DND-41 (cell line): ENCODE results near the gene IQGAP1.
"Not testable (repeated sequence)": the region's sequence is repeated elsewhere in the genome, so short reads cannot be mapped to it uniquely, and the experiment has no call there.

Source experiments
- ATAC-seq: fragments of 200-7000 bp; cut with Tn5 transposase; 3 replicates; pipeline ENCODE4 v1.9.1; 2021; ENCODE audit warnings: low read depth; ENCODE audit not compliant: insufficient read depth
- DNase-seq: peaks from one replicate; pipeline ENCODE4 v3.0.0-alpha.2; 2020
- H2AFZ ChIP-seq: 2 replicates; pipeline ENCODE4 v1.6.0; 2012; ENCODE audit warnings: low read depth, low read length
- H3K27ac ChIP-seq: 2 replicates; pipeline ENCODE4 v1.5.1; 2012; ENCODE audit warnings: low read length, inconsistent platforms
- H3K27me3 ChIP-seq: fragments of 200-600 bp; sonication (generic); 2 replicates; pipeline ENCODE4 v1.6.0; 2012; ENCODE audit warnings: low read length, mild to moderate bottlenecking, inconsistent platforms; ENCODE audit not compliant: insufficient read depth, poor library complexity
- H3K36me3 ChIP-seq: 2 replicates; pipeline ENCODE4 v1.5.1; 2012; ENCODE audit warnings: low read length, inconsistent platforms; ENCODE audit not compliant: insufficient read depth
- H3K4me1 ChIP-seq: 2 replicates; pipeline ENCODE4 v1.5.1; 2012; ENCODE audit warnings: mild to moderate bottlenecking, low read length; ENCODE audit not compliant: insufficient read depth
- H3K4me2 ChIP-seq: 2 replicates; pipeline ENCODE4 v1.6.0; 2012; ENCODE audit warnings: mild to moderate bottlenecking, moderate library complexity, low read length, inconsistent platforms; ENCODE audit not compliant: insufficient read depth
- H3K4me3 ChIP-seq, 2 experiments: fragments of 200-600 bp in 1 of 2; shearing (Covaris generic) in 1 of 2; 2 replicates each; pipeline ENCODE4 v1.5.1; 2012 to 2016; ENCODE audit warnings: inconsistent platforms in 2 of 2, low read length in 2 of 2, mild to moderate bottlenecking in 2 of 2, low read depth in 1 of 2, moderate library complexity in 1 of 2
- H3K79me2 ChIP-seq: 2 replicates; pipeline ENCODE4 v1.6.0; 2012; ENCODE audit warnings: low read length, inconsistent platforms; ENCODE audit not compliant: insufficient read depth
- H3K9ac ChIP-seq: 2 replicates; pipeline ENCODE4 v1.6.0; 2012; ENCODE audit warnings: low read depth, mild to moderate bottlenecking, inconsistent platforms, low read length, moderate library complexity
- H3K9me3 ChIP-seq: 2 replicates; pipeline ENCODE4 v1.5.1; 2012; ENCODE audit warnings: low read length, moderate library complexity, mild to moderate bottlenecking, inconsistent platforms; ENCODE audit not compliant: insufficient read depth, severe bottlenecking
- H4K20me1 ChIP-seq: 2 replicates; pipeline ENCODE4 v1.6.0; 2012; ENCODE audit warnings: low read length; ENCODE audit not compliant: insufficient read depth
- EZH2 ChIP-seq: IDR thresholded peaks from 3 replicates; pipeline ENCODE4 v1.6.1; 2012; ENCODE audit warnings: borderline replicate concordance, low read depth, mild to moderate bottlenecking, moderate library complexity, low read length, inconsistent platforms; ENCODE audit not compliant: severe bottlenecking
- TF ChIP-seq, protein P1 (sequence below): IDR thresholded peaks from 2 replicates; pipeline ENCODE4 v1.5.1; 2012; ENCODE audit warnings: borderline replicate concordance, low read length, moderate library complexity, mild to moderate bottlenecking; ENCODE audit not compliant: poor library complexity, severe bottlenecking; ENCODE audit errors: extremely low read depth

The IQGAP1 gene

DNA sequence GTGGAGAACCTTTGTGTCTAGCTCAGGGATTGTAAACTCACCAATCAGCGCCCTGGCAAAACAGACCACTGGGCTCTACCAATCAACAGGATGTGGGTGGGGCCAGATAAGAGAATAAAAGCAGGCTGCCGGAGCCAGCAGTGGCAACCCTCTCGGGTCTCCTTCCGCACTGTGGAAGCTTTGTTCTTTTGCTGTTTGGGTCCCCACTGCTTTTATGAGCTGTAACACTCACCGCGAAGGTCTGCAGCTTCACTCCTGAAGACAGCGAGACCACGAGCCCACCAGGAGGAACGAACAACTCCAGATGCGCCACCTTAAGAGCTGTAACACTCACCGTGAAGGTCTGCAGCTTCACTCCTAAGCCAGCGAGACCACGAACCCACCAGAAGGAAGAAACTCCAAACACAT lies 123.2 kb downstream of the IQGAP1 start:
- H3K27ac ChIP-seq, H3K4me3 ChIP-seq, H3K4me1 ChIP-seq, H3K9ac ChIP-seq, H3K36me3 ChIP-seq, H3K79me2 ChIP-seq, H3K27me3 ChIP-seq, H3K4me2 ChIP-seq, ATAC-seq, H3K9me3 ChIP-seq, H4K20me1 ChIP-seq, H2AFZ ChIP-seq: not testable (repeated sequence)
- DNase-seq, result peak; percentile 18

DNA sequence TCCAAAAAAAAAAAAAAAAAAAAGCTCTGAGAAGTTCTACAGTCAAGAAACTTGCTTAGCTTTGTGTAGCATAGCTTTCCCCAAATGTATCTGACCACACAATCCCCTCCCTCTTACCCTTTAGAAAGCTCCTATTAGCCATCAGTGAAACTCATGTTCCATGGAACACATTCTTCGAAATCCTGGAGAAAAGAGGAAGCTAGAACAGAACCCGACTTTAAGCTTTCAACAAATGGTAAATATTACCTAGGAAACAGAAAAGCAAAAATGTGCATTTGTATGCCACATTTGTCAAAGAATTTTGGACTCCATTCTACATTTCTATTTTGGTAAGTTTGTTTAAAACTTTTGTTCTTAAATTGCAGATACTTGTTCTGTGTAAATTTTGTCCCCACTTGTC lies 124.2 kb downstream of the IQGAP1 start:
- no peaks in the 10 kb centered on the region for H3K36me3 ChIP-seq
- ATAC-seq (no peak), DNase-seq (no peak)
- no peaks in the 10 kb centered on the region for H3K79me2 ChIP-seq
- H3K9me3 ChIP-seq, result no peaks in the 10 kb centered on the region
- TF ChIP-seq, protein P1, sequence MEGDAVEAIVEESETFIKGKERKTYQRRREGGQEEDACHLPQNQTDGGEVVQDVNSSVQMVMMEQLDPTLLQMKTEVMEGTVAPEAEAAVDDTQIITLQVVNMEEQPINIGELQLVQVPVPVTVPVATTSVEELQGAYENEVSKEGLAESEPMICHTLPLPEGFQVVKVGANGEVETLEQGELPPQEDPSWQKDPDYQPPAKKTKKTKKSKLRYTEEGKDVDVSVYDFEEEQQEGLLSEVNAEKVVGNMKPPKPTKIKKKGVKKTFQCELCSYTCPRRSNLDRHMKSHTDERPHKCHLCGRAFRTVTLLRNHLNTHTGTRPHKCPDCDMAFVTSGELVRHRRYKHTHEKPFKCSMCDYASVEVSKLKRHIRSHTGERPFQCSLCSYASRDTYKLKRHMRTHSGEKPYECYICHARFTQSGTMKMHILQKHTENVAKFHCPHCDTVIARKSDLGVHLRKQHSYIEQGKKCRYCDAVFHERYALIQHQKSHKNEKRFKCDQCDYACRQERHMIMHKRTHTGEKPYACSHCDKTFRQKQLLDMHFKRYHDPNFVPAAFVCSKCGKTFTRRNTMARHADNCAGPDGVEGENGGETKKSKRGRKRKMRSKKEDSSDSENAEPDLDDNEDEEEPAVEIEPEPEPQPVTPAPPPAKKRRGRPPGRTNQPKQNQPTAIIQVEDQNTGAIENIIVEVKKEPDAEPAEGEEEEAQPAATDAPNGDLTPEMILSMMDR, result no peak
- TF ChIP-seq EZH2, result no peak
- no peak overlapping the region for H2AFZ ChIP-seq
- no peaks in the 10 kb centered on the region for H3K27me3 ChIP-seq
- no peak overlapping the region for H3K9ac ChIP-seq
- no peaks in the 10 kb centered on the region for H3K4me1 ChIP-seq
- no peaks in the 10 kb centered on the region for H4K20me1 ChIP-seq
- no peak overlapping the region for H3K4me3 ChIP-seq
- no peak overlapping the region for H3K27ac ChIP-seq
- H3K4me2 ChIP-seq, result no peak overlapping the region

DNA sequence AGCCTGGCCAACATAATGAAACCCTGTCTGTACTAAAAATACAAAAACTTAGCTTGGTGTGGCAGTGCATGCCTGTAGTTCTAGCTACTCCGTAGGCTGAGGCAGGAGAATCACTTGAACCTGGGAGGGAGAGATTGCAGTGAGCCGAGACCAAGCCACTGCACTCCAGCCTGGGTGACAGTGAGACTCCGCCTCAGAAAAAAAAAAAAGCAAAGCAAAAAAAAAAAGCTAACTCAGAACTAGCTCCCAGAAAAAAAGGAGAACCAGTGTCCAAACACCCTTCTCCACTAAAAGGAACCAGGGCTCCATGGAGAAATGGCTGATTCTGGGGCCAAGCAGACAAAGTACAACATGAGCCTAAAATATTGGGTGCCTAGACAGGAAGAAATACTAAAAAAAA lies 124.9 kb downstream of the IQGAP1 start:
- TF ChIP-seq EZH2, result no peak
- TF ChIP-seq, protein P1, result no peak
- no peak for DNase-seq
- no peaks in the 10 kb centered on the region for H4K20me1 ChIP-seq
- no peak overlapping the region for H3K9ac ChIP-seq
- no peaks in the 10 kb centered on the region for H3K36me3 ChIP-seq
- no peak overlapping the region for H3K4me3 ChIP-seq
- no peaks in the 10 kb centered on the region for H3K27me3 ChIP-seq
- H3K9me3 ChIP-seq, result no peaks in the 10 kb centered on the region
- H3K4me2 ChIP-seq, result no peak overlapping the region
- no peaks in the 10 kb centered on the region for H3K4me1 ChIP-seq
- no peaks in the 10 kb centered on the region for H3K79me2 ChIP-seq
- no peak overlapping the region for H2AFZ ChIP-seq
- no peak overlapping the region for H3K27ac ChIP-seq
- ATAC-seq, result no peak

- no peak overlapping the region for H3K9ac ChIP-seq
- H4K20me1 ChIP-seq, result no peaks in the 10 kb centered on the region
- TF ChIP-seq, protein P1, result no peak
- no peak for TF ChIP-seq EZH2
- no peak overlapping the region for H3K4me2 ChIP-seq
- no peaks in the 10 kb centered on the region for H3K4me1 ChIP-seq
- DNase-seq (no peak), ATAC-seq (no peak)
- H3K9me3 ChIP-seq, result no peaks in the 10 kb centered on the region
- H3K27me3 ChIP-seq, result no peaks in the 10 kb centered on the region
- H3K36me3 ChIP-seq, result no peaks in the 10 kb centered on the region
- H3K79me2 ChIP-seq, result no peaks in the 10 kb centered on the region
- no peak overlapping the region for H3K27ac ChIP-seq
- no peak overlapping the region for H3K4me3 ChIP-seq
- H2AFZ ChIP-seq, result no peak overlapping the region
These were observed 125.4 kb downstream of the IQGAP1 start for GRCh38 chr15:90513448-90513847.

- not testable (repeated sequence) for H3K27ac ChIP-seq, H3K79me2 ChIP-seq, H3K4me1 ChIP-seq, H3K9me3 ChIP-seq, ATAC-seq, H4K20me1 ChIP-seq, H3K27me3 ChIP-seq, H3K4me2 ChIP-seq, H2AFZ ChIP-seq, H3K36me3 ChIP-seq, DNase-seq, H3K9ac ChIP-seq, H3K4me3 ChIP-seq
These were observed 125.9 kb downstream of the IQGAP1 start for GRCh38 chr15:90513893-90514292.
